GM12878 (cell line): ENCODE data around the gene SEMA4D. TPM values are rescaled to one million over a fixed set of nuclear protein-coding genes. Genes with fewer than 3 reads are reported as not detected.

Source experiments
- ATAC-seq: fragments of 200-7000 bp; cut with Tn5 transposase; 3 replicates; pipeline ENCODE4 v1.9.1; 2020; ENCODE audit warnings: mild to moderate bottlenecking, moderate library complexity
- BruUV-seq: library from RNA; stranded (reverse); fragments of 400-500 nt; replicated peaks from 2 replicates; lab custom pipeline; 2021; lab: Mats Ljungman, UMichigan
- CTCF ChIA-PET: fragments of 300-600 bp; sonication (Branson Sonifier 250); formaldehyde crosslinking; extraction: SDS; loops from one replicate; lab custom pipeline; 2021; ENCODE audit warnings: inconsistent platforms; lab: Yijun Ruan, JAX
- POLR2A ChIA-PET: fragments of 350-600 bp; formaldehyde crosslinking; extraction: SDS; loops from one replicate; lab custom pipeline; 2021; ENCODE audit warnings: inconsistent platforms; lab: Charles Lee
- RAD21 ChIA-PET: fragments of 300-600 bp; sonication (Branson Sonifier 250); formaldehyde crosslinking; loops from one replicate; lab custom pipeline; 2023; ENCODE audit warnings: antibody characterized with exemption; ENCODE audit not compliant: unreplicated experiment; lab: Charles Lee
- SMC1A ChIA-PET: fragments of 300-600 bp; sonication (Branson Sonifier 250); formaldehyde crosslinking; loops from one replicate; lab custom pipeline; 2023; ENCODE audit not compliant: unreplicated experiment, uncharacterized antibody; lab: Charles Lee
- DNase-seq: peaks from one replicate; pipeline ENCODE4 v3.0.0-alpha.2; 2011; ENCODE audit warnings: low read depth, low spot score
- FAIRE-seq: peaks from 3 replicates; lab custom pipeline; 2011; peaks lifted over from hg19 to GRCh38; lab: Jason Lieb, UNC
- H2AFZ ChIP-seq: 2 replicates; pipeline ENCODE4 v1.6.0; 2011; ENCODE audit warnings: low read depth, low read length, control low read depth; ENCODE audit not compliant: control insufficient read depth
- H3K27ac ChIP-seq: 2 replicates; pipeline ENCODE4 v1.5.1; 2011; ENCODE audit warnings: control low read depth; ENCODE audit not compliant: control insufficient read depth, insufficient read depth
- H3K27me3 ChIP-seq, 2 experiments: replicated peaks in 1 of 2; 2 replicates each; pipeline versions ENCODE4 v1.6.0 to v1.6.1; 2011; ENCODE audit warnings: low read length in 1 of 2; ENCODE audit not compliant: control insufficient read depth in 2 of 2, insufficient read depth in 2 of 2
- H3K36me3 ChIP-seq, 2 experiments: 2 replicates each; pipeline ENCODE4 v1.5.1; 2011; ENCODE audit warnings: low read length in 1 of 2; ENCODE audit not compliant: control insufficient read depth in 2 of 2, insufficient read depth in 2 of 2
- H3K4me1 ChIP-seq: 2 replicates; pipeline ENCODE4 v1.6.1; 2011; ENCODE audit warnings: mild to moderate bottlenecking, low read length, moderate library complexity, mixed read lengths; ENCODE audit not compliant: control insufficient read depth, insufficient read depth
- H3K4me2 ChIP-seq: 2 replicates; pipeline ENCODE4 v1.6.0; 2011; ENCODE audit warnings: control low read depth; ENCODE audit not compliant: control insufficient read depth, insufficient read depth
- H3K4me3 ChIP-seq: fragments of 200-600 bp; sonication (generic); 2 replicates; pipeline ENCODE4 v1.5.1; 2016
- H3K79me2 ChIP-seq: 2 replicates; pipeline ENCODE4 v1.6.0; 2011; ENCODE audit warnings: low read length; ENCODE audit not compliant: control insufficient read depth, insufficient read depth
- H3K9ac ChIP-seq: 2 replicates; pipeline ENCODE4 v1.8.0; 2011; ENCODE audit warnings: low read length, control low read depth, mixed read lengths; ENCODE audit not compliant: control insufficient read depth, insufficient read depth
- H3K9me3 ChIP-seq: replicated peaks from 3 replicates; pipeline ENCODE4 v1.5.1; 2011; ENCODE audit warnings: mild to moderate bottlenecking, low read length; ENCODE audit not compliant: control insufficient read depth, insufficient read depth
- H4K20me1 ChIP-seq: 2 replicates; pipeline ENCODE4 v1.6.0; 2011; ENCODE audit not compliant: control insufficient read depth, insufficient read depth
- BRCA1 ChIP-seq: IDR thresholded peaks from 2 replicates; pipeline ENCODE4 v1.6.1; 2011; ENCODE audit warnings: low read depth, low read length, improper control_type of control experiment
- EGR1 ChIP-seq, 2 experiments: IDR thresholded peaks; 1 replicate in 1 of 2; 2 replicates in 1 of 2; pipeline ENCODE4 v1.6.1; 2011 to 2012; ENCODE audit warnings: low read depth in 2 of 2, low read length in 2 of 2, borderline replicate concordance in 1 of 2, mild to moderate bottlenecking in 1 of 2, moderate library complexity in 1 of 2
- NFYA ChIP-seq: IDR thresholded peaks from 2 replicates; pipeline ENCODE4 v1.6.1; 2011; ENCODE audit warnings: low read depth, mild to moderate bottlenecking, low read length, improper control_type of control experiment, borderline replicate concordance
- PRDM15 ChIP-seq: fragments of 450-650 bp; formaldehyde crosslinking; IDR thresholded peaks from 2 replicates; pipeline ENCODE4 v1.4.0; 2020; ENCODE audit warnings: mild to moderate bottlenecking, moderate library complexity
- RELA ChIP-seq: fragments of 450-650 bp; IDR thresholded peaks from 2 replicates; pipeline ENCODE4 v1.8.0; 2014; ENCODE audit warnings: borderline replicate concordance; ENCODE audit not compliant: partially characterized antibody
- SUZ12 ChIP-seq: fragments of 200-600 bp; sonication (generic); IDR thresholded peaks from one replicate; pipeline ENCODE4 v1.6.1; 2018; ENCODE audit warnings: antibody characterized with exemption, mild to moderate bottlenecking; ENCODE audit not compliant: unreplicated experiment
- TAF1 ChIP-seq: IDR thresholded peaks from 2 replicates; pipeline ENCODE4 v1.6.1; 2011; ENCODE audit warnings: mild to moderate bottlenecking, low read depth, low read length, borderline replicate concordance
- ZBED1 ChIP-seq: IDR thresholded peaks from 2 replicates; pipeline ENCODE4 v1.6.1; 2016; ENCODE audit warnings: borderline replicate concordance
- ZBTB33 ChIP-seq: fragments of 450-650 bp; IDR thresholded peaks from 2 replicates; pipeline ENCODE4 v1.6.1; 2017; ENCODE audit warnings: mild to moderate bottlenecking
- ZNF207 ChIP-seq: fragments of 450-650 bp; IDR thresholded peaks from 2 replicates; pipeline ENCODE4 v1.6.1; 2014; ENCODE audit warnings: antibody characterized with exemption, mild to moderate bottlenecking, borderline replicate concordance
- WGBS: methylation state at CpG from one replicate; pipeline ENCODE4 v1.1.6; 2016; ENCODE audit warnings: low lambda C conversion rate; ENCODE audit not compliant: insufficient replicate concordance, insufficient coverage; ENCODE audit errors: missing lambda C conversion rate; 5-methylcytosine and 5-hydroxymethylcytosine counted together
- in situ Hi-C: fragments of 300-500 bp; cut with MboI; formaldehyde crosslinking; loops from 9 replicates; pipeline ENCODE4 v1.14.3; 2018; ENCODE audit warnings: mixed read lengths
- intact Hi-C: fragments of 100-400 bp; cut with micrococcal nuclease; formaldehyde crosslinking; loops from one replicate; pipeline ENCODE4 v1.14.2; 2022; ENCODE audit not compliant: unreplicated experiment
- polyA plus RNA-seq, 11 experiments: library from polyadenylated mRNA; depleted of rRNA in 4 of 11; unstranded in 6 of 11; stranded (reverse) in 5 of 11; fragments of >200 nt; fragmentation: Nextera tagmentation in 4 of 11; fragmentation: Illumina TruSeq in 1 of 11; extraction: Ambion mirVana in 4 of 11; extraction: Trizol in 1 of 11; gene quantifications; 1 replicate in 1 of 11; 2 replicates in 10 of 11; pipeline versions ENCODE4 v1.2.1 to v1.2.3, GENCODE V29; 2011 to 2016; ENCODE audit warnings: inconsistent platforms in 2 of 11, missing spikeins in 2 of 11, low read depth in 1 of 11
- total RNA-seq, 4 experiments: library from RNA; depleted of rRNA in 3 of 4; stranded (reverse); fragments of >200 nt in 3 of 4; fragmentation: Illumina TruSeq in 1 of 4; extraction: Trizol in 1 of 4; gene quantifications; 2 replicates each; pipeline versions ENCODE4 v1.2.1 to v1.2.3, GENCODE V29; 2013 to 2021

SEMA4D gene
- total and polyA plus RNA-seq, 10 of the 15 experiments (the other 5 are each of a cell fraction or from before 2014, with no cell fraction given): 15.1 to 136 (median 39.6) TPM

GRCh38 chr9:89468281-89468960 lies 29.5 kb downstream of the SEMA4D start:
- no peaks in the 10 kb centered on the region for H3K27me3 ChIP-seq
- SMC1A ChIA-PET: interaction anchor here (0.9 to 5.2 kb wide), 6 partner anchors 11 to 80 kb away, joined by 3 to 22 read pairs (median 8); no protein-coding TSS in a partner anchor
- TF ChIP-seq ZNF207 (no peak), SUZ12 (no peak), RELA (no peak), PRDM15 (CRISPR knock-in tag) (no peak), ZBED1 (no peak), EGR1 (IDR thresholded peaks at IDR 0.05; ENCODE audit: borderline replicate concordance in 1 of 2, low read depth in 2 of 2, low read length in 2 of 2) (no peak), ZBTB33 (no peak), BRCA1 (no peak), NFYA (no peak), TAF1 (no peak)
- H3K4me1 ChIP-seq: peaks cover 74% of the 10 kb centered on the region
- peak overlapping the region; percentile 71 for H3K27ac ChIP-seq
- no peaks in the 10 kb centered on the region for H3K9me3 ChIP-seq
- no peak overlapping the region for H3K4me3 ChIP-seq
- no peaks in the 10 kb centered on the region for H4K20me1 ChIP-seq
- intact Hi-C loops (no loop called here), in situ Hi-C loops (no loop called here)
- POLR2A ChIA-PET: interaction anchor here (0.8 to 3.9 kb wide), 2 partner anchors 15 to 51 kb away, joined by 6 to 16 read pairs; no protein-coding TSS in a partner anchor
- no TSS peak for BruUV-seq
- CTCF ChIA-PET: interaction anchor here (2.5 kb wide), 1 partner anchor 80 kb away, joined by 19 read pairs; no protein-coding TSS in a partner anchor
- RAD21 ChIA-PET: interaction anchor here (2.0 kb wide), 1 partner anchor 80 kb away, joined by 21 read pairs; no protein-coding TSS in a partner anchor
- 82% methylated on average over 7 of the region's 7 CpGs for WGBS
- DNase-seq: no peak
- H3K79me2 ChIP-seq: peaks cover 85% of the 10 kb centered on the region
- H3K4me2 ChIP-seq: peak overlapping the region; percentile 57; the same call in 1 of the 2 replicates
- no peak for ATAC-seq
- H2AFZ ChIP-seq: no peak overlapping the region
- no peak overlapping the region for H3K9ac ChIP-seq
- no peak for FAIRE-seq
- H3K36me3 ChIP-seq: peaks cover 8% of the 10 kb centered on the region in 2 experiments; a peak in 3 of 4 replicates
